SK-N-SH (cell line): ENCODE results near the gene RAB24. TPM values are rescaled to one million over a fixed set of nuclear protein-coding genes. Genes with fewer than 3 reads are reported as not detected.
A peak's percentile ranks its signal among the peaks of the same experiment; 100 is the strongest.

Experiments used
- CTCF ChIA-PET: fragments of 300-600, 350-600 bp; formaldehyde crosslinking; extraction: SDS; loops from one replicate; lab custom pipeline; 2021; lab: Yijun Ruan, JAX
- POLR2A ChIA-PET: fragments of 350-600 bp; sonication (Branson Sonifier 250); formaldehyde crosslinking; extraction: SDS; loops from one replicate; lab custom pipeline; 2020; ENCODE audit warnings: antibody characterized with exemption, inconsistent platforms; lab: Yijun Ruan, JAX
- DNase-seq: peaks from one replicate; pipeline ENCODE4 v3.0.0; 2012
- H2AFZ ChIP-seq: fragments of 200-600 bp; sonication (generic); 2 replicates; pipeline ENCODE4 v1.8.1; 2016; ENCODE audit warnings: antibody characterized with exemption, mild to moderate bottlenecking, low read depth
- H3F3A ChIP-seq: fragments of 200-600 bp; sonication (generic); replicated peaks from 2 replicates; pipeline ENCODE3; 2016; ENCODE audit warnings: antibody characterized with exemption, mild to moderate bottlenecking; ENCODE audit not compliant: insufficient read depth
- H3K27ac ChIP-seq, 2 experiments: fragments of 200-500 bp in 1 of 2; fragments of 200-600 bp in 1 of 2; sonication (Bioruptor generic) in 1 of 2; sonication (generic), shearing (Covaris generic) in 1 of 2; 2 replicates each; pipeline versions ENCODE4 v1.5.1 to v1.6.1; 2014 to 2016; ENCODE audit warnings: low read depth in 2 of 2, inconsistent platforms in 1 of 2, low read length in 1 of 2, mild to moderate bottlenecking in 1 of 2, mixed read lengths in 1 of 2
- H3K27me3 ChIP-seq: fragments of 200-600 bp; sonication (generic), shearing (Covaris generic); 2 replicates; pipeline ENCODE4 v1.6.1; 2016; ENCODE audit warnings: mixed run types; ENCODE audit not compliant: insufficient read depth
- H3K36me3 ChIP-seq, 2 experiments: fragments of 200-500 bp in 1 of 2; fragments of 200-600 bp in 1 of 2; sonication (Bioruptor generic) in 1 of 2; sonication (generic) in 1 of 2; replicated peaks in 1 of 2; 2 replicates each; pipeline versions ENCODE3 to v1.5.1; 2014 to 2016; ENCODE audit warnings: low read length in 1 of 2, mild to moderate bottlenecking in 1 of 2; ENCODE audit not compliant: insufficient read depth in 2 of 2, control insufficient read depth in 1 of 2
- H3K4me1 ChIP-seq, 2 experiments: fragments of 200-500 bp in 1 of 2; fragments of 200-600 bp in 1 of 2; sonication (Bioruptor generic) in 1 of 2; sonication (generic), shearing (Covaris generic) in 1 of 2; 2 replicates each; pipeline versions ENCODE4 v1.5.1 to v1.6.1; 2014 to 2016; ENCODE audit warnings: low read depth in 1 of 2, low read length in 1 of 2, mixed run types in 1 of 2; ENCODE audit not compliant: insufficient read depth in 2 of 2, control insufficient read depth in 1 of 2
- H3K4me2 ChIP-seq: fragments of 200-600 bp; sonication (generic), shearing (Covaris generic); 2 replicates; pipeline ENCODE4 v1.6.1; 2017; ENCODE audit warnings: mixed run types
- H3K4me3 ChIP-seq, 2 experiments: fragments of 200-500 bp in 1 of 2; fragments of 200-600 bp in 1 of 2; sonication (Bioruptor generic) in 1 of 2; sonication (generic), shearing (Covaris generic) in 1 of 2; 2 replicates each; pipeline versions ENCODE4 v1.5.1 to v1.8.1; 2014 to 2016; ENCODE audit warnings: low read depth in 2 of 2, inconsistent platforms in 1 of 2, low read length in 1 of 2, mild to moderate bottlenecking in 1 of 2, mixed read lengths in 1 of 2, moderate library complexity in 1 of 2
- H3K79me2 ChIP-seq: fragments of 200-600 bp; sonication (generic); 2 replicates; pipeline ENCODE4 v1.8.1; 2017; ENCODE audit warnings: mild to moderate bottlenecking; ENCODE audit not compliant: insufficient read depth
- H3K9ac ChIP-seq: fragments of 200-600 bp; sonication (generic); 2 replicates; pipeline ENCODE4 v1.6.1; 2017; ENCODE audit warnings: mixed run types
- H3K9me2 ChIP-seq: fragments of 200-600 bp; sonication (generic); 2 replicates; pipeline ENCODE4 v1.6.1; 2017; ENCODE audit warnings: mixed run types
- H3K9me3 ChIP-seq: fragments of 200-600 bp; sonication (generic); 2 replicates; pipeline ENCODE4 v1.6.1; 2017; ENCODE audit warnings: mixed run types, mild to moderate bottlenecking, moderate library complexity
- H4K20me1 ChIP-seq: fragments of 200-600 bp; sonication (generic); 2 replicates; pipeline ENCODE4 v1.6.1; 2017; ENCODE audit warnings: mild to moderate bottlenecking, mixed run types; ENCODE audit not compliant: insufficient read depth
- ELF1 ChIP-seq: IDR thresholded peaks from 2 replicates; pipeline ENCODE4 v1.4.0; 2012
- EP300 ChIP-seq, 2 experiments: IDR thresholded peaks; 2 replicates each; pipeline versions ENCODE4 v1.4.0 to v1.6.1; 2012; ENCODE audit warnings: borderline replicate concordance in 1 of 2, low read depth in 1 of 2, low read length in 1 of 2
- NFIC ChIP-seq: IDR thresholded peaks from 2 replicates; pipeline ENCODE4 v1.4.0; 2012; ENCODE audit warnings: borderline replicate concordance
- NRF1 ChIP-seq: IDR thresholded peaks from 2 replicates; pipeline ENCODE4 v1.6.1; 2012; ENCODE audit warnings: low read depth, mild to moderate bottlenecking, low read length
- POLR2AphosphoS5 ChIP-seq: IDR thresholded peaks from 2 replicates; pipeline ENCODE4 v1.6.1; 2012; ENCODE audit warnings: low read depth, low read length
- RAD21 ChIP-seq: IDR thresholded peaks from 2 replicates; pipeline ENCODE4 v1.6.1; 2012; ENCODE audit warnings: mild to moderate bottlenecking, low read length
- RFX5 ChIP-seq: IDR thresholded peaks from 2 replicates; pipeline ENCODE4 v1.6.1; 2012; ENCODE audit warnings: mild to moderate bottlenecking, improper control_type of control experiment, low read length
- SIN3A ChIP-seq: IDR thresholded peaks from 2 replicates; pipeline ENCODE4 v1.6.1; 2012; ENCODE audit warnings: low read depth, mild to moderate bottlenecking, low read length, moderate library complexity, borderline replicate concordance
- SMC3 ChIP-seq: IDR thresholded peaks from 2 replicates; pipeline ENCODE4 v1.6.1; 2012; ENCODE audit warnings: low read depth, low read length, improper control_type of control experiment
- TAF1 ChIP-seq: IDR thresholded peaks from 2 replicates; pipeline ENCODE4 v1.6.1; 2012; ENCODE audit warnings: low read depth, mild to moderate bottlenecking, low read length, moderate library complexity, borderline replicate concordance
- TCF12 ChIP-seq: IDR thresholded peaks from 2 replicates; pipeline ENCODE4 v1.4.0; 2012
- TEAD4 ChIP-seq: IDR thresholded peaks from 2 replicates; pipeline ENCODE4 v1.4.0; 2012; ENCODE audit warnings: mild to moderate bottlenecking, borderline replicate concordance; ENCODE audit not compliant: insufficient read depth
- YY1 ChIP-seq: IDR thresholded peaks from 2 replicates; pipeline ENCODE4 v1.4.0; 2012; ENCODE audit warnings: low read depth, mild to moderate bottlenecking
- WGBS: methylation state at CpG from one replicate; pipeline ENCODE4 v1.1.6; 2017; ENCODE audit warnings: low lambda C conversion rate; 5-methylcytosine and 5-hydroxymethylcytosine counted together
- polyA plus RNA-seq, 3 experiments: library from polyadenylated mRNA; depleted of rRNA; stranded (reverse); fragments of >200 nt; gene quantifications; 2 replicates each; pipeline ENCODE4 v1.2.3, GENCODE V29; 2012
- TF ChIP-seq, protein P1 (sequence below): IDR thresholded peaks from 2 replicates; pipeline ENCODE4 v1.6.1; 2012; ENCODE audit warnings: mild to moderate bottlenecking, low read depth, low read length, moderate library complexity
- TF ChIP-seq, protein P2 (sequence below): IDR thresholded peaks from 2 replicates; pipeline ENCODE4; 2012
- TF ChIP-seq, protein P3 (sequence below): IDR thresholded peaks from 2 replicates; pipeline ENCODE4 v1.4.0; 2012; ENCODE audit warnings: low read depth
- TF ChIP-seq, protein P4 (sequence below): fragments of 150-350 bp; IDR thresholded peaks from 2 replicates; pipeline ENCODE4 v1.6.1; 2016; ENCODE audit warnings: mild to moderate bottlenecking, low read depth, low read length
- TF ChIP-seq, protein P5 (sequence below): IDR thresholded peaks from 2 replicates; pipeline ENCODE4 v1.4.0; 2012; ENCODE audit warnings: low read depth, borderline replicate concordance

RAB24 gene
- polyA plus RNA-seq, 1 of the 3 experiments (the other 2 are of a cell fraction) = 101 TPM

DNA sequence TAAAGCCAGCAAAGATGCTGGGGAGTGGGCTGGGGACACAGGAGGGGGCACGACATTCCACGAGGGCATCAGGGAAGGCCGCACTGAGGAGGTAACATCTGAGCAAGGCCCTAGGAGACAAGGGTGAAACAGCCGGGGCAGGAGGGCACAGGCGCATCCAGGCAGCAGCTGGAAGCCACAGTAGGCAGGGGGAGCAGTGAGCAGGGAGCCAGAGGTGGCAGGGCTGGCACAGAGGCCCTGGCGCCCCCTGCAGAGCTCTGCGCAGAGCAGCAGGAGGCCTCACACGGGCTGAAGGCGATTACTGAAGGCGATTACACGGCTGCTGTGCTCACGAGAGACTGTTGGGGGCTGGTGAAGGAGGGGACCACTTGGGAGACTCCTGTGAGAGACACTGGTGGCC is 32.6 kb upstream of the RAB24 start (continued):
- TF ChIP-seq, protein P1, sequence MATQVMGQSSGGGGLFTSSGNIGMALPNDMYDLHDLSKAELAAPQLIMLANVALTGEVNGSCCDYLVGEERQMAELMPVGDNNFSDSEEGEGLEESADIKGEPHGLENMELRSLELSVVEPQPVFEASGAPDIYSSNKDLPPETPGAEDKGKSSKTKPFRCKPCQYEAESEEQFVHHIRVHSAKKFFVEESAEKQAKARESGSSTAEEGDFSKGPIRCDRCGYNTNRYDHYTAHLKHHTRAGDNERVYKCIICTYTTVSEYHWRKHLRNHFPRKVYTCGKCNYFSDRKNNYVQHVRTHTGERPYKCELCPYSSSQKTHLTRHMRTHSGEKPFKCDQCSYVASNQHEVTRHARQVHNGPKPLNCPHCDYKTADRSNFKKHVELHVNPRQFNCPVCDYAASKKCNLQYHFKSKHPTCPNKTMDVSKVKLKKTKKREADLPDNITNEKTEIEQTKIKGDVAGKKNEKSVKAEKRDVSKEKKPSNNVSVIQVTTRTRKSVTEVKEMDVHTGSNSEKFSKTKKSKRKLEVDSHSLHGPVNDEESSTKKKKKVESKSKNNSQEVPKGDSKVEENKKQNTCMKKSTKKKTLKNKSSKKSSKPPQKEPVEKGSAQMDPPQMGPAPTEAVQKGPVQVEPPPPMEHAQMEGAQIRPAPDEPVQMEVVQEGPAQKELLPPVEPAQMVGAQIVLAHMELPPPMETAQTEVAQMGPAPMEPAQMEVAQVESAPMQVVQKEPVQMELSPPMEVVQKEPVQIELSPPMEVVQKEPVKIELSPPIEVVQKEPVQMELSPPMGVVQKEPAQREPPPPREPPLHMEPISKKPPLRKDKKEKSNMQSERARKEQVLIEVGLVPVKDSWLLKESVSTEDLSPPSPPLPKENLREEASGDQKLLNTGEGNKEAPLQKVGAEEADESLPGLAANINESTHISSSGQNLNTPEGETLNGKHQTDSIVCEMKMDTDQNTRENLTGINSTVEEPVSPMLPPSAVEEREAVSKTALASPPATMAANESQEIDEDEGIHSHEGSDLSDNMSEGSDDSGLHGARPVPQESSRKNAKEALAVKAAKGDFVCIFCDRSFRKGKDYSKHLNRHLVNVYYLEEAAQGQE = no peak
- TF ChIP-seq TCF12 = no peak
- TF ChIP-seq, protein P2, sequence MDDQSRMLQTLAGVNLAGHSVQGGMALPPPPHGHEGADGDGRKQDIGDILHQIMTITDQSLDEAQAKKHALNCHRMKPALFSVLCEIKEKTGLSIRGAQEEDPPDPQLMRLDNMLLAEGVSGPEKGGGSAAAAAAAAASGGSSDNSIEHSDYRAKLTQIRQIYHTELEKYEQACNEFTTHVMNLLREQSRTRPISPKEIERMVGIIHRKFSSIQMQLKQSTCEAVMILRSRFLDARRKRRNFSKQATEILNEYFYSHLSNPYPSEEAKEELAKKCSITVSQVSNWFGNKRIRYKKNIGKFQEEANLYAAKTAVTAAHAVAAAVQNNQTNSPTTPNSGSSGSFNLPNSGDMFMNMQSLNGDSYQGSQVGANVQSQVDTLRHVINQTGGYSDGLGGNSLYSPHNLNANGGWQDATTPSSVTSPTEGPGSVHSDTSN = no peak
- peak; percentile 32; the same call in 1 of the 2 replicates for TF ChIP-seq SMC3
- no peak for TF ChIP-seq POLR2AphosphoS5
- no peak for TF ChIP-seq NFIC
- no peak for TF ChIP-seq NRF1
- TF ChIP-seq, all 33 proteins: peak for 3

DNA sequence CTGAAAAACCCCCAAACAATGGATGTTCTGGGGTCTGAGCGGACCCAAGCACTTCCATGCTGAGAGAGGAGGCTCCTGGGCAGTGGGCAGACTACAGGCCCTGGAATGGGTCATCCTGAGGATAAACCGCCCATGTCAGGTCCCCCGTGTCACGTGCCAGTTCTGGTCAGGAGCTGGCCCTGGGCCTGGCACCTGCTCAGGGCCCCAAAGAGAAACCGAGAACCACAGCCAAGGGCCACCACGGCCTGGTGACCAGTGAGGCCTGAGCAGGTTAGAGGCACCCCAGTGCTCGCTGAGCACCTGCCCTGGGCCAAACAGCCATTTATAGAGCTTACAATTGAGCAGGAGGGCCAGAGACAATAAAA is 32.2 kb upstream of the RAB24 start:
- no peak overlapping the region for H3K27ac ChIP-seq
- no peaks in the 10 kb centered on the region for H3F3A ChIP-seq
- DNase-seq = no peak
- H3K9ac ChIP-seq = no peak overlapping the region
- no peak overlapping the region for H3K4me3 ChIP-seq
- H3K9me2 ChIP-seq = no peaks in the 10 kb centered on the region
- CTCF ChIA-PET = interaction anchor here (0.8 to 4.4 kb wide), 6 partner anchors 13 to 222 kb away, joined by 3 to 23 read pairs (median 3); partner anchors contain the start of genes PRELID1 and RAB24
- H2AFZ ChIP-seq = no peak overlapping the region
- peaks cover 16% of the 10 kb centered on the region; the same call in 1 of the 2 replicates for H3K79me2 ChIP-seq
- H3K27me3 ChIP-seq = no peaks in the 10 kb centered on the region
- H3K4me2 ChIP-seq = no peak overlapping the region
- POLR2A ChIA-PET = no interaction called here
- peaks cover 4% of the 10 kb centered on the region; the same call in 1 of the 2 replicates for H4K20me1 ChIP-seq
- H3K9me3 ChIP-seq = no peaks in the 10 kb centered on the region
- no peaks in the 10 kb centered on the region for H3K4me1 ChIP-seq
- 100% methylated on average over 2 of the region's 7 CpGs for WGBS
- no peak for TF ChIP-seq YY1
- TF ChIP-seq, protein P3, sequence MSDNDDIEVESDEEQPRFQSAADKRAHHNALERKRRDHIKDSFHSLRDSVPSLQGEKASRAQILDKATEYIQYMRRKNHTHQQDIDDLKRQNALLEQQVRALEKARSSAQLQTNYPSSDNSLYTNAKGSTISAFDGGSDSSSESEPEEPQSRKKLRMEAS = no peak
- TF ChIP-seq RFX5 = no peak
- TF ChIP-seq SIN3A = no peak
- TF ChIP-seq, protein P2 = no peak
- no peak for TF ChIP-seq TAF1
- TF ChIP-seq, protein P4, sequence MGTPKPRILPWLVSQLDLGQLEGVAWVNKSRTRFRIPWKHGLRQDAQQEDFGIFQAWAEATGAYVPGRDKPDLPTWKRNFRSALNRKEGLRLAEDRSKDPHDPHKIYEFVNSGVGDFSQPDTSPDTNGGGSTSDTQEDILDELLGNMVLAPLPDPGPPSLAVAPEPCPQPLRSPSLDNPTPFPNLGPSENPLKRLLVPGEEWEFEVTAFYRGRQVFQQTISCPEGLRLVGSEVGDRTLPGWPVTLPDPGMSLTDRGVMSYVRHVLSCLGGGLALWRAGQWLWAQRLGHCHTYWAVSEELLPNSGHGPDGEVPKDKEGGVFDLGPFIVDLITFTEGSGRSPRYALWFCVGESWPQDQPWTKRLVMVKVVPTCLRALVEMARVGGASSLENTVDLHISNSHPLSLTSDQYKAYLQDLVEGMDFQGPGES = no peak
- TF ChIP-seq, protein P5, sequence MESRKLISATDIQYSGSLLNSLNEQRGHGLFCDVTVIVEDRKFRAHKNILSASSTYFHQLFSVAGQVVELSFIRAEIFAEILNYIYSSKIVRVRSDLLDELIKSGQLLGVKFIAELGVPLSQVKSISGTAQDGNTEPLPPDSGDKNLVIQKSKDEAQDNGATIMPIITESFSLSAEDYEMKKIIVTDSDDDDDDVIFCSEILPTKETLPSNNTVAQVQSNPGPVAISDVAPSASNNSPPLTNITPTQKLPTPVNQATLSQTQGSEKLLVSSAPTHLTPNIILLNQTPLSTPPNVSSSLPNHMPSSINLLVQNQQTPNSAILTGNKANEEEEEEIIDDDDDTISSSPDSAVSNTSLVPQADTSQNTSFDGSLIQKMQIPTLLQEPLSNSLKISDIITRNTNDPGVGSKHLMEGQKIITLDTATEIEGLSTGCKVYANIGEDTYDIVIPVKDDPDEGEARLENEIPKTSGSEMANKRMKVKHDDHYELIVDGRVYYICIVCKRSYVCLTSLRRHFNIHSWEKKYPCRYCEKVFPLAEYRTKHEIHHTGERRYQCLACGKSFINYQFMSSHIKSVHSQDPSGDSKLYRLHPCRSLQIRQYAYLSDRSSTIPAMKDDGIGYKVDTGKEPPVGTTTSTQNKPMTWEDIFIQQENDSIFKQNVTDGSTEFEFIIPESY = no peak
- TF ChIP-seq TEAD4 = no peak
- no peak for TF ChIP-seq RAD21
- no peak for TF ChIP-seq ELF1
- no peak for TF ChIP-seq EP300 (IDR thresholded peaks at IDR 0.05; ENCODE audit: borderline replicate concordance in 1 of 2, low read depth in 1 of 2, low read length in 1 of 2)
- peaks cover 3 to 81% of the 10 kb centered on the region in 2 experiments for H3K36me3 ChIP-seq
